ENCODE results near the gene PDE6C. TPM values are rescaled to one million over a fixed set of nuclear protein-coding genes. Genes with fewer than 3 reads are reported as not detected.

PDE6C gene
- total RNA-seq, 2 donors from 2014 or later: not detected

DNA sequence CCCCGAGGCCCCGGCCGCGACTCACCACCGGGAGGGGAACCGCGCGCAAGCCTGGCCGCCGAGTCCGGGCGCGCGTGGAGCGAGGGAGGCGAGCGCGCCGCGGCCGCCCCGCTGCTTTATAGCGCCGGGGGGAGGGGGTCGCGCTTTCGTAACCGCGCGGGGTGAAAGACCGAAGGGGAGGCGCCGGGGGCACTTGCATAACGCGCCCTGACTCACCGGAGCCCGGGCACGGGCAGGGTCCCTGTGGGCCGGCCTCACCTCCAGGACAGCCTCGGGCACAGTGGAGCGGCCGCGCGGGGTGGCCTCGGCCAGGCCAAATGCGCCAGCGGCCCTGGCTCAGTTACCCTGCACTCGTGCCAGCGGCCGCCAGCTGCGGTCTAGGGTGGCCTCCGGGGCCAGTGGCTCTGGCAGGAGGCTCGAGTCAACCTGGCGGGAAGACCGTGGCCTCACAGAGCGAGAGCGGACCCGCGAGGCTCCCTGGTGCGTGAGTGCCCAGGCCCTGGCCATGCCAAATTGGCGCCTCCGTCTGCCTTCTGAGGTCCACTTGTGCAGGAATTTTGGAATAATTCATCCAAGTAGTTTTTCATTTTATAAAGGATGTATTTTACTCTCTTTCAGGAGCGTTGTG, 11.1 kb upstream of the PDE6C start, which contains the start of gene RBP4:
RBP4 (minus strand) TSS at position 90 of the 628 bp plus-strand sequence. CDS start 207 bp downstream, outside the sequence.
- no peak within 1 kb of the TSS for H3K4me3 Mint-ChIP-seq
- no peaks in the 10 kb centered on the region for H3K36me3 Mint-ChIP-seq (ENCODE audit: low read depth)
- peaks cover 35% of the 10 kb centered on the region for H3K27me3 Mint-ChIP-seq
- no peak within 1 kb of the TSS for H3K27ac Mint-ChIP-seq
- ATAC-seq (replicated peaks): no peak
- no peaks in the 10 kb centered on the region for H3K9me3 Mint-ChIP-seq
- no peaks in the 10 kb centered on the region for H3K4me1 Mint-ChIP-seq

DNA sequence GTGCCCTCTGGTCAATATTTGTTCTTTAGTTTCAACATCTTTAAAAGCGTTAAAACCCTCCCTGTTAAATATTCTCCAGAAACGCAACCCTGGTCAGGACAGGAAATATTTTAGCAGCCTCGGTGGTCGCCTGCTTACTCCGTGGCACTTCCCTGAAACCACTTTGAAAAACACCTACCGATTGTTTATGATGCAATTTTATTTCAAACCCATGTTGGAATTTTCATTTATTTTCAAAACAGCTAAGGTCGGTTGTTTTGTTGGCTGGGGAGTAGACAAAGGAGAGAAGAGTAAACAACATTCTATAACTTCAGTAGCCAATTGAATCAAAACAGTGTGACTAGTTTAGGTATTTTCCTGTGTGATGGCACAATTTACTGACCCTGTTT, 10.6 kb upstream of the PDE6C start:
- ATAC-seq (replicated peaks): no peak
- Mint-ChIP-seq H3K27me3 (peaks cover 37% of the 10 kb centered on the region), H3K27ac (no peak overlapping the region), H3K4me3 (no peak overlapping the region), H3K36me3 (ENCODE audit: low read depth) (no peaks in the 10 kb centered on the region), H3K9me3 (no peaks in the 10 kb centered on the region), H3K4me1 (no peaks in the 10 kb centered on the region)

DNA sequence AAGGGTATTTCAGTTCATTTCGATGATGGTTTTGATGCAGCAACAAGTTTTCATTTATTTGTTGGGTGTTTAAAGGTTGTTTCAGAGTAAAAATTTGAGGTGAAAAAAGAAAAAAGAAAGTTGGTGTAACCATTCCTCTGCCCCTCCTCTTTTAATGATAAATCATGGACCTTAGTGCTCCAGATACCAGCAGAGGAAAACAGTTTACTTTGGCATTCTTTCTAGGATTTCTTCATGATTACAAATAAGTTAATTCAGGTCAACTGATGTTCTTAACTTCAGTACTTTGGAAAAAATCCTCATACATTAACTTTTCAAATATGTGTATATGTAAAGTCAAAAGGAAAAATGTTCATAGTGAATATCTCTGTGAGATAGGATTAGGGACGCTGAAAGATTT, 9.3 kb upstream of the PDE6C start:
- Mint-ChIP-seq H3K4me3 (no peak overlapping the region), H3K36me3 (ENCODE audit: low read depth) (no peaks in the 10 kb centered on the region), H3K27me3 (peaks cover 39% of the 10 kb centered on the region)

GRCh38 chr10:93604146-93604545, 8.2 kb upstream of the PDE6C start:
- H3K27me3 Mint-ChIP-seq: peaks cover 39% of the 10 kb centered on the region

More for the DNA sequence above, 9.3 kb upstream of the PDE6C start:
- no peak overlapping the region for H3K27ac Mint-ChIP-seq
- peaks cover 4% of the 10 kb centered on the region for H3K9me3 Mint-ChIP-seq
- no peaks in the 10 kb centered on the region for H3K4me1 Mint-ChIP-seq
- no peak for ATAC-seq (replicated peaks)

GRCh38 chr10:93608421-93608820, 3.9 kb upstream of the PDE6C start:
- Mint-ChIP-seq H3K4me1 (no peaks in the 10 kb centered on the region), H3K9me3 (peaks cover 4% of the 10 kb centered on the region), H3K4me3 (no peak overlapping the region), H3K36me3 (ENCODE audit: low read depth) (no peaks in the 10 kb centered on the region), H3K27me3 (peaks cover 25% of the 10 kb centered on the region), H3K27ac (no peak overlapping the region)
- no peak for ATAC-seq (replicated peaks)

More at GRCh38 chr10:93604146-93604545, 8.2 kb upstream of the PDE6C start:
- peaks cover 4% of the 10 kb centered on the region for H3K9me3 Mint-ChIP-seq
- H3K36me3 Mint-ChIP-seq (ENCODE audit: low read depth): no peaks in the 10 kb centered on the region
- H3K4me1 Mint-ChIP-seq: no peaks in the 10 kb centered on the region
- H3K4me3 Mint-ChIP-seq: no peak overlapping the region
- no peak for ATAC-seq (replicated peaks)
- H3K27ac Mint-ChIP-seq: no peak overlapping the region

GRCh38 chr10:93613126-93613525, 789 bp downstream of the PDE6C start:
- Mint-ChIP-seq H3K4me3 (no peak overlapping the region), H3K27me3 (peaks cover 8% of the 10 kb centered on the region), H3K4me1 (no peaks in the 10 kb centered on the region), H3K36me3 (ENCODE audit: low read depth) (no peaks in the 10 kb centered on the region), H3K27ac (no peak overlapping the region), H3K9me3 (no peaks in the 10 kb centered on the region)
- no peak for ATAC-seq (replicated peaks)

- Mint-ChIP-seq H3K36me3 (ENCODE audit: low read depth) (no peaks in the 10 kb centered on the region), H3K4me1 (no peaks in the 10 kb centered on the region), H3K4me3 (no peak overlapping the region), H3K27ac (no peak overlapping the region), H3K27me3 (peaks cover 2% of the 10 kb centered on the region), H3K9me3 (no peaks in the 10 kb centered on the region)
- ATAC-seq (replicated peaks): no peak
These were observed 1.9 kb downstream of the PDE6C start for GRCh38 chr10:93614101-93614825.

- H3K4me1 Mint-ChIP-seq: no peaks in the 10 kb centered on the region
- H3K27ac Mint-ChIP-seq: no peak overlapping the region
- no peak overlapping the region for H3K4me3 Mint-ChIP-seq
- no peaks in the 10 kb centered on the region for H3K9me3 Mint-ChIP-seq
- no peak for ATAC-seq (replicated peaks)
- H3K27me3 Mint-ChIP-seq: no peaks in the 10 kb centered on the region
- H3K36me3 Mint-ChIP-seq (ENCODE audit: low read depth): no peaks in the 10 kb centered on the region
These were observed 3.4 kb downstream of the PDE6C start for GRCh38 chr10:93615576-93616235.

DNA sequence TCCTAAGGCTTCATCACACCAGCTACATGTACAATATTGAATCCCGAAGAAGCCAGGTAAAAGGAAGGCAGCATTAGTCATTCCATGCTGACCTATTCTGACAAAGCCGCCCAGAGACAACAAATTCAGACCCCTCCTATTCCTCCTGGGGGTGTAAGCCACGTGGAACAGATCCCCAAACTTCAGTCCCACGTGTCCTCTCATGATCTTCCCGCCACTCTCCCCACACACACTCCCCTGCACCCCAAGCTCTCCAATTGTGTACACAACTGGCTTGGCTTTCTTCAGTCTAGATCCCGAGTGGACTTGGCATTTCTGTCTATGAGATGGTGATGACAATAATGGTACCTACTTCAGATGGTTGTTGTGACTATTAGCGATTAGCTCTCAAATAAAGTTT, 8.6 kb downstream of the PDE6C start:
- no peak overlapping the region for H3K4me3 Mint-ChIP-seq
- no peaks in the 10 kb centered on the region for H3K4me1 Mint-ChIP-seq
- H3K27ac Mint-ChIP-seq: no peak overlapping the region
- no peaks in the 10 kb centered on the region for H3K36me3 Mint-ChIP-seq (ENCODE audit: low read depth)
- H3K27me3 Mint-ChIP-seq: peaks cover 14% of the 10 kb centered on the region
- H3K9me3 Mint-ChIP-seq: no peaks in the 10 kb centered on the region
- no peak for ATAC-seq (replicated peaks)

DNA sequence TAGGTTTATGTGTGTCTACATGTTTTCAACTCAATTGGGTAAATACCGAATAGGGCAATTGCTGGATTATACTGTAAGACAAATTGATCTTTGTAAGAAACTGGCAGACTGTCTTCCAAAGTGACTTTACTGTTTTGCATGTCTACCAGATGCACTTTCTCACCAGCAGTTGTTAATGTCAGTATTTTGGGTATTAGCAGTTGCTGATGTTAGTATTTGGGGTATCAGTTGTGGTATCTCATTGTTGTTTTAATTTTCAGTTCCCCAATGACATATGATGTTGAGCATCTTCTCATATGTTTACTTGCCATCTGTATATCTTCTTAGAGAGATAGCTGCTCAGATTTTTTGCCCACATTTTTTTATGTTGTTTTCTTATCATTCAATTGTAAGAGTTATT, 10.6 kb downstream of the PDE6C start:
- Mint-ChIP-seq H3K27me3 (peaks cover 14% of the 10 kb centered on the region), H3K27ac (no peak overlapping the region), H3K4me3 (no peak overlapping the region), H3K4me1 (no peaks in the 10 kb centered on the region), H3K36me3 (ENCODE audit: low read depth) (no peaks in the 10 kb centered on the region), H3K9me3 (no peaks in the 10 kb centered on the region)
- no peak for ATAC-seq (replicated peaks)

DNA sequence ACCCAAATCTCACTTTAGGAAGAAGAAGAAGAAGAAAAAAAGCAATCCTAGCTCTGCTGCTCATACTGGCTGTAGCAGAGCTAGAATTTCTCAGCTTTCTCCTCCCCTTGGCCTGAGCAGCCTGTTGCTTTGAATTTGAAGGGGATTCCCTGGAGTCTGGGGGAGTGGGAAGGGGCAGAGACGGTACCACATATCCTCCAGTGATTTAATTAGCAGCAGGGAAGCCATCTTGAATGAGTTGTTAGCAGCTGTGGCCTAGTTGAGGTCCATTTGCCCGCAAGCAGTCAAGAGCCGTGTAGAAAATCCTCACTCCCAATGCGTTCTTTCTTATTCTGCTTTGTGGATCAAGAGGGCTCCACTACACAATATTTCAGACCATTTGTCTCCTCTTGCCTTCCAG, 16.5 kb downstream of the PDE6C start:
- Mint-ChIP-seq H3K4me3 (no peak overlapping the region), H3K27ac (no peak overlapping the region), H3K27me3 (peaks cover 20% of the 10 kb centered on the region), H3K4me1 (no peaks in the 10 kb centered on the region), H3K9me3 (no peaks in the 10 kb centered on the region), H3K36me3 (ENCODE audit: low read depth) (no peaks in the 10 kb centered on the region)
- no peak for ATAC-seq (replicated peaks)

GRCh38 chr10:93629647-93630305, 17.4 kb downstream of the PDE6C start:
- Mint-ChIP-seq H3K36me3 (ENCODE audit: low read depth) (no peaks in the 10 kb centered on the region), H3K27ac (no peak overlapping the region), H3K27me3 (peaks cover 17% of the 10 kb centered on the region), H3K9me3 (no peaks in the 10 kb centered on the region), H3K4me3 (no peak overlapping the region), H3K4me1 (no peaks in the 10 kb centered on the region)
- no peak for ATAC-seq (replicated peaks)

DNA sequence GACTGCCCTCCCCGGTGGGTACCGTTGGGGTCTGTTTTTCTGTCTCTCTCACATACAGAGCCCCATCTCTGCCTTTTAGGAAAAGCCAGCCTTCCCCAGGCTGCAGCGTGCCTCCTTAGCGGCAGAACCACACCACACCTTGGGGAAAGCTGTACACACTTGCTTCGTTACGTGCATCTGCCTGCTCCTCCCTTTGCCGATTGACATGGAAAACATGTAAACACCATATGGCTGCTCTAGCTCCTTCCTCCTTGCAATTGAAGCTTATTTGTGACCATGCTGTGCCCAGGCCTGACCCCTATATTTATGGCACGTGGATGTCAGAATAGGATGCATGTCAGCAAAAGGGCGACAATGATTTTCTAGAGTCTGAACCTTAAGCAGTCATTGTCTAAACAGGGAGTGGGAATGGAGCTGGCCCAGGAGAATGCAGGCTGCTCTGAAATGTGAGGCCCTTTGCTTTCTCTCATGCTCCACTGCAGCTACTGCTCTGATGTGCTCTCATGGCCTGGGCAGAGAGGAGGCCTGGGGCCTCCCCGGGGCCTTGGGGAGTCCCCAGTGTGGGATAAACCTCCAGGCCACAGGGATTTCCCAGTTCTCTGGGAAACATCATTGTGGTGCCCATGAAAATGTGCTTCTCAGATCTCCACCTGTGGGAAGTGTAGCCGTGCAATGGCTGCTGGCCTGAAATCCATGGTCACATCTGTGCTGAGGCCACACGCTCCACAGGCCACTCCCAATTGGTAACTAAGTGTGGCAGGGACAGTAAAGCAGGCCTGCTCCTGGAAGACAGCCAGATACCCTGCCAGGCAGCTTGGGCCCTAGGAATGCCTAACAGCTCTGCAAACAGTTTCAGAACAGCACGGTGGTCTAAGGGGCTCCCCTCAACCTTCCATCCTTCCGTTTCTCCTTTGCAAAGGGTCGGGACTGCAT, 18.6 kb downstream of the PDE6C start:
- H3K27me3 Mint-ChIP-seq: peaks cover 10% of the 10 kb centered on the region
- no peaks in the 10 kb centered on the region for H3K9me3 Mint-ChIP-seq
- H3K36me3 Mint-ChIP-seq (ENCODE audit: low read depth): no peaks in the 10 kb centered on the region
- no peak overlapping the region for H3K4me3 Mint-ChIP-seq
- H3K4me1 Mint-ChIP-seq: no peaks in the 10 kb centered on the region
- no peak for ATAC-seq (replicated peaks)
- no peak overlapping the region for H3K27ac Mint-ChIP-seq

DNA sequence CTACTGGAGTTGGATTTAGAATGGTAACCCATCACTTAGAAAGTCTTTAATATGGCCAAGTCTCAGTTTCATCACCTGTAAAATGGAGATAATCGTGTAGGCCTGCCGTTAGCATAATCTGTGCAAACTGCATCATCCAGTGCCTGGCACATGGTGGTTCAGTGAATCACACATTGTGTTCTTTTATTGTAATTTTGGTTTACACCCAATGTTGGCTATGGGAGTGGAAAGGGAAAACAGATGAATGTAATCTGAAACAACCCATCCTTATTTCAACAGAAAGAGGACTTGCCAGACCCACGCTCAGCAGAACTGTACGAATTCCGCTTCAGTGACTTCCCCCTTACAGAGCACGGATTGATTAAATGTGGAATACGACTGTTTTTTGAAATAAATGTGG, 27.5 kb downstream of the PDE6C start:
- H3K4me3 Mint-ChIP-seq: no peak overlapping the region
- no peaks in the 10 kb centered on the region for H3K4me1 Mint-ChIP-seq
- H3K27ac Mint-ChIP-seq: no peak overlapping the region
- no peaks in the 10 kb centered on the region for H3K36me3 Mint-ChIP-seq (ENCODE audit: low read depth)
- ATAC-seq (replicated peaks): no peak
- H3K9me3 Mint-ChIP-seq: no peaks in the 10 kb centered on the region
- H3K27me3 Mint-ChIP-seq: peaks cover 17% of the 10 kb centered on the region
